Measurements from ENCODE around the gene SYT15. TPM values are rescaled to one million over a fixed set of nuclear protein-coding genes. Genes with fewer than 3 reads are reported as not detected.

Gene SYT15
- total and polyA plus RNA-seq, 2 of the 4 experiments (the other 2 are of a cell fraction) = 0.54 to 0.68 TPM

DNA sequence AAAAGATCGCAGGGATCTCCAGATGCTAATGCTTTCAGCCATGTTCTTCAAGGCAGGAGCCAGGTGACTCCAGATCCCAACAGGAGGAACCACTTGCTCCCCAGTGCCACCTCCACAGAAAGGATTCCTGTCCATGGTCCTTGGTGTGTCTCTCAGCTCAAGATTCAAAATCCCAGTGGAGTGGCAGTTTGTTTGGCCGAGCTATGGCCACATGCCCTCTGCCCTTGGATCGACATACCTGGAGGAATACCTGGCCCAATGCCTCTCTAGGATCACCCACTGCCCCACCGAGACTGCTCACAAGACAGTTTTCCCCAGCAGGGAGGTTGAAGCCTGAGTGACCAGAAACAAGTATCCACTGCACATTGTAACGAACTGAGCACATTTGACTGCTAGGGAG lies 18.5 kb upstream of the SYT15 start:
- Histone ChIP-seq H3K18ac (ENCODE audit: low read depth, low read length) (no peak overlapping the region), H3K4me2 (ENCODE audit: low read depth, low read length) (no peak overlapping the region), H3K27ac (ENCODE audit: insufficient read depth, low read length) (no peak overlapping the region), H3K79me1 (ENCODE audit: low read depth in 1 of 2, low read length in 2 of 2) (no peaks in the 10 kb centered on the region), H2BK120ac (ENCODE audit: low read depth, low read length) (no peak overlapping the region), H3K9me1 (ENCODE audit: insufficient read depth, low read length) (no peaks in the 10 kb centered on the region), H2BK5ac (ENCODE audit: low read depth, low read length, poor library complexity, severe bottlenecking) (no peak overlapping the region), H3K36me3 (ENCODE audit: control insufficient read depth, insufficient read depth, low read length) (no peaks in the 10 kb centered on the region), H2AK9ac (replicated peaks; ENCODE audit: low read depth, low read length, poor library complexity) (no peak overlapping the region), H4K91ac (ENCODE audit: insufficient read depth, low read depth, low read length) (no peak overlapping the region), H3K27me3 (ENCODE audit: control insufficient read depth, insufficient read depth, low read length) (peaks cover 52% of the 10 kb centered on the region), H3K4ac (ENCODE audit: low read depth, low read length) (no peak overlapping the region), H2BK15ac (ENCODE audit: low read depth, low read length) (no peak overlapping the region), H2AFZ (replicated peaks; ENCODE audit: low read length, poor library complexity) (no peak overlapping the region), H4K5ac (ENCODE audit: low read depth, low read length) (no peak overlapping the region), H3K9me3 (ENCODE audit: control insufficient read depth, insufficient read depth, low read length) (no peaks in the 10 kb centered on the region), H4K8ac (ENCODE audit: low read depth in 2 of 2, low read length in 2 of 2) (no peak overlapping the region), H3K23ac (ENCODE audit: low read depth, low read length) (no peak overlapping the region), H2AK5ac (ENCODE audit: low read depth, low read length) (no peak overlapping the region), H3K4me3 (ENCODE audit: insufficient read depth, low read depth, low read length) (no peak overlapping the region), H3K4me1 (ENCODE audit: control insufficient read depth, insufficient read depth, low read length) (no peaks in the 10 kb centered on the region; the same call in 1 of the 2 replicates), H3K9ac (ENCODE audit: low read depth, low read length) (no peak overlapping the region), H2BK20ac (ENCODE audit: low read depth, low read length) (no peak overlapping the region), H3K56ac (ENCODE audit: extremely low read depth, insufficient read depth, low read length) (no peak overlapping the region), H4K20me1 (ENCODE audit: insufficient read depth, low read length) (no peaks in the 10 kb centered on the region), H3K14ac (replicated peaks; ENCODE audit: low read depth, low read length) (no peak overlapping the region)
- intact Hi-C loops (cut with micrococcal nuclease) (no loop called here), dilution Hi-C loops (cut with HindIII; ENCODE audit: low sequenced_read_pairs, unreplicated experiment) (no loop called here), in situ Hi-C loops (cut with MboI; ENCODE audit: low sequenced_read_pairs) (no loop called here)
- CTCF ChIA-PET = interaction anchor here (0.6 to 0.7 kb wide), 2 partner anchors 1651 to 1730 kb away, joined by 3 read pairs; no protein-coding TSS in a partner anchor
- no TSS peak for BruUV-seq (replicated peaks)
- ATAC-seq (ENCODE audit: low read depth) (no peak), DNase-seq (no peak)
- TF ChIP-seq, protein P1, sequence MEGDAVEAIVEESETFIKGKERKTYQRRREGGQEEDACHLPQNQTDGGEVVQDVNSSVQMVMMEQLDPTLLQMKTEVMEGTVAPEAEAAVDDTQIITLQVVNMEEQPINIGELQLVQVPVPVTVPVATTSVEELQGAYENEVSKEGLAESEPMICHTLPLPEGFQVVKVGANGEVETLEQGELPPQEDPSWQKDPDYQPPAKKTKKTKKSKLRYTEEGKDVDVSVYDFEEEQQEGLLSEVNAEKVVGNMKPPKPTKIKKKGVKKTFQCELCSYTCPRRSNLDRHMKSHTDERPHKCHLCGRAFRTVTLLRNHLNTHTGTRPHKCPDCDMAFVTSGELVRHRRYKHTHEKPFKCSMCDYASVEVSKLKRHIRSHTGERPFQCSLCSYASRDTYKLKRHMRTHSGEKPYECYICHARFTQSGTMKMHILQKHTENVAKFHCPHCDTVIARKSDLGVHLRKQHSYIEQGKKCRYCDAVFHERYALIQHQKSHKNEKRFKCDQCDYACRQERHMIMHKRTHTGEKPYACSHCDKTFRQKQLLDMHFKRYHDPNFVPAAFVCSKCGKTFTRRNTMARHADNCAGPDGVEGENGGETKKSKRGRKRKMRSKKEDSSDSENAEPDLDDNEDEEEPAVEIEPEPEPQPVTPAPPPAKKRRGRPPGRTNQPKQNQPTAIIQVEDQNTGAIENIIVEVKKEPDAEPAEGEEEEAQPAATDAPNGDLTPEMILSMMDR (conservative IDR thresholded peaks at IDR 0.05; ENCODE audit: low read depth, low read length) = no peak
- TF ChIP-seq BHLHE40 (IDR thresholded peaks at IDR 0.05; ENCODE audit: low read depth, low read length) (no peak), MAZ (IDR thresholded peaks at IDR 0.05; ENCODE audit: borderline replicate concordance, low read depth, low read length) (no peak), POLR2A (IDR thresholded peaks at IDR 0.05; ENCODE audit: low read depth, low read length) (no peak), RCOR1 (IDR thresholded peaks at IDR 0.05; ENCODE audit: insufficient replicate concordance, low read length) (no peak), RAD21 (IDR thresholded peaks at IDR 0.05; ENCODE audit: low read length) (no peak), CHD1 (IDR thresholded peaks at IDR 0.05; ENCODE audit: low read depth, low read length) (no peak), FOS (IDR thresholded peaks at IDR 0.05; ENCODE audit: low read depth, low read length) (no peak), MAFK (IDR thresholded peaks at IDR 0.05; ENCODE audit: low read depth, low read length) (no peak), MXI1 (IDR thresholded peaks at IDR 0.05; ENCODE audit: borderline replicate concordance, low read depth, low read length) (no peak), CEBPB (IDR thresholded peaks at IDR 0.05; ENCODE audit: low read depth, low read length) (no peak), SMC3 (IDR thresholded peaks at IDR 0.05; ENCODE audit: low read depth, low read length) (no peak), RFX5 (IDR thresholded peaks at IDR 0.05; ENCODE audit: low read depth, low read length) (no peak), NFE2L2 (IDR thresholded peaks at IDR 0.05; ENCODE audit: low read depth, low read length) (no peak)
- TF ChIP-seq, protein P2, sequence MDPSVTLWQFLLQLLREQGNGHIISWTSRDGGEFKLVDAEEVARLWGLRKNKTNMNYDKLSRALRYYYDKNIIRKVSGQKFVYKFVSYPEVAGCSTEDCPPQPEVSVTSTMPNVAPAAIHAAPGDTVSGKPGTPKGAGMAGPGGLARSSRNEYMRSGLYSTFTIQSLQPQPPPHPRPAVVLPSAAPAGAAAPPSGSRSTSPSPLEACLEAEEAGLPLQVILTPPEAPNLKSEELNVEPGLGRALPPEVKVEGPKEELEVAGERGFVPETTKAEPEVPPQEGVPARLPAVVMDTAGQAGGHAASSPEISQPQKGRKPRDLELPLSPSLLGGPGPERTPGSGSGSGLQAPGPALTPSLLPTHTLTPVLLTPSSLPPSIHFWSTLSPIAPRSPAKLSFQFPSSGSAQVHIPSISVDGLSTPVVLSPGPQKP (IDR thresholded peaks at IDR 0.05; ENCODE audit: borderline replicate concordance, low read depth, low read length) = no peak
- TF ChIP-seq, protein P3, sequence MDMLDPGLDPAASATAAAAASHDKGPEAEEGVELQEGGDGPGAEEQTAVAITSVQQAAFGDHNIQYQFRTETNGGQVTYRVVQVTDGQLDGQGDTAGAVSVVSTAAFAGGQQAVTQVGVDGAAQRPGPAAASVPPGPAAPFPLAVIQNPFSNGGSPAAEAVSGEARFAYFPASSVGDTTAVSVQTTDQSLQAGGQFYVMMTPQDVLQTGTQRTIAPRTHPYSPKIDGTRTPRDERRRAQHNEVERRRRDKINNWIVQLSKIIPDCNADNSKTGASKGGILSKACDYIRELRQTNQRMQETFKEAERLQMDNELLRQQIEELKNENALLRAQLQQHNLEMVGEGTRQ (IDR thresholded peaks at IDR 0.05; ENCODE audit: low read depth, low read length) = no peak
- WGBS, 2 experiments (ENCODE audit: extremely low coverage in 2 of 2, insufficient read length in 1 of 2) = 69% methylated on average over 3 of the region's 5 CpGs; no CpG with 5 or more reads in 1 of the 2 experiments
- POLR2A ChIA-PET (ENCODE audit: unreplicated experiment) = no interaction called here

Measured in IMR-90 (cell line).